Natural killer cell (primary cell): Measurements from ENCODE around the gene GALNT7. TPM values are rescaled to one million over a fixed set of nuclear protein-coding genes. Genes with fewer than 3 reads are reported as not detected.
A peak's percentile ranks its signal among the peaks of the same experiment; 100 is the strongest.

Experiments used
- ATAC-seq, 3 donors: fragments of 150-1000 bp in 2 of 3; fragments of 200-7000 bp in 1 of 3; cut with Tn5 transposase; 1 replicate in 1 of 3; 2 replicates in 2 of 3; pipeline ENCODE4 v1.10.0; 2021; ENCODE audit warnings: mild to moderate bottlenecking in 2 of 3, moderate library complexity in 2 of 3
- DNase-seq, 2 donors: peaks; one replicate each; pipeline versions ENCODE4 v3.0.0 to v3.0.0-alpha.2; 2013 to 2021; ENCODE audit warnings: mixed read lengths in 1 of 2
- H3K27ac ChIP-seq: one replicate; pipeline ENCODE4 v1.5.1; 2013; ENCODE audit warnings: mild to moderate bottlenecking, low read length
- H3K27me3 ChIP-seq: one replicate; pipeline ENCODE4 v1.6.1; 2013; ENCODE audit warnings: low read length; ENCODE audit not compliant: control insufficient read depth, insufficient read depth
- H3K36me3 ChIP-seq: one replicate; pipeline ENCODE4 v1.6.1; 2013; ENCODE audit warnings: low read length; ENCODE audit not compliant: control insufficient read depth, insufficient read depth
- H3K4me1 ChIP-seq: one replicate; pipeline ENCODE4 v1.6.1; 2013; ENCODE audit warnings: low read length; ENCODE audit not compliant: control insufficient read depth, insufficient read depth
- H3K4me3 ChIP-seq: one replicate; pipeline ENCODE4 v1.5.1; 2013; ENCODE audit warnings: low read length
- H3K9me3 ChIP-seq: one replicate; pipeline ENCODE4 v1.6.1; 2013; ENCODE audit warnings: low read length; ENCODE audit not compliant: control insufficient read depth, insufficient read depth
- H3K27ac Mint-ChIP-seq, 2 donors: one replicate each; pipeline ENCODE4 v1.8.0; 2022; ENCODE audit warnings: mild to moderate bottlenecking in 2 of 2, mixed read lengths in 2 of 2, moderate library complexity in 1 of 2
- H3K27me3 Mint-ChIP-seq, 2 donors: one replicate each; pipeline ENCODE4 v1.8.0; 2022; ENCODE audit warnings: low read depth in 2 of 2, mixed read lengths in 2 of 2
- H3K36me3 Mint-ChIP-seq: one replicate; pipeline ENCODE4 v1.8.0; 2022; ENCODE audit warnings: mixed read lengths
- H3K4me1 Mint-ChIP-seq, 2 donors: one replicate each; pipeline ENCODE4 v1.8.0; 2022; ENCODE audit warnings: mixed read lengths in 2 of 2
- H3K4me3 Mint-ChIP-seq: one replicate; pipeline ENCODE4 v1.8.0; 2022; ENCODE audit warnings: mild to moderate bottlenecking, moderate library complexity, mixed read lengths
- H3K9me3 Mint-ChIP-seq, 2 donors: one replicate each; pipeline ENCODE4 v1.8.0; 2022; ENCODE audit warnings: mixed read lengths in 2 of 2
- WGBS: methylation state at CpG from one replicate; pipeline ENCODE4 v1.1.7; 2013; ENCODE audit warnings: missing lambda C conversion rate; ENCODE audit not compliant: insufficient coverage; 5-methylcytosine and 5-hydroxymethylcytosine counted together
- intact Hi-C: fragments of 100-400 bp; cut with micrococcal nuclease; formaldehyde crosslinking; loops from one replicate; pipeline ENCODE4 v1.14.2; 2022
- total RNA-seq, 4 donors: library from RNA; stranded (reverse); fragments of 120-200 nt in 1 of 4; gene quantifications; one replicate each; pipeline versions ENCODE4 v1.2.3 to v1.2.4, GENCODE V29; 2013 to 2022
- TF ChIP-seq, protein P1 (sequence below): fragments of 200-600 bp; IDR thresholded peaks from one replicate; pipeline ENCODE4 v1.8.0; 2022; ENCODE audit warnings: antibody characterized with exemption

The GALNT7 gene
- total RNA-seq, 3 donors from 2014 or later (not counting 1 experiment from before 2014, with no cell fraction given) = 10.9 to 20.8 (median 15.6) TPM

DNA sequence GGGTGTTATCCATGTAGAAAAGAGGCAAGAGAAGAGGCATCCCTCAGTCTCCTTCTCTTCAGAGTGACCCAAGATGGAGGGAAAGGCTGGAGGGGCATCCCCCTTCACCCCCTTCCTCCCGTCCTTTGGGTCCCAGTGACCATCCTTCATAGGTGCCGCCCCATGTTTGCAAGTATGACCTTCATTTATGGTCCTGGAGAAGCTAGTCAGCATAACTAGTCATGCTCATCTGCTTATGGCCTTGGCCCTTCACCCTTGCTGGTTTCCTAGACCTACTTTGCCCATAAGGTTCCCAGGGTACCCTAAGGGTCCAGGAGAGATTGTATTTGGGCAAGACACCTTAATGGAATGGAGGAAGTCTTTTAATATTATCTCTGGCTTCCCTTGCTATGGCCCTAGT, 118.9 kb downstream of the GALNT7 start:
- TF ChIP-seq, protein P1, sequence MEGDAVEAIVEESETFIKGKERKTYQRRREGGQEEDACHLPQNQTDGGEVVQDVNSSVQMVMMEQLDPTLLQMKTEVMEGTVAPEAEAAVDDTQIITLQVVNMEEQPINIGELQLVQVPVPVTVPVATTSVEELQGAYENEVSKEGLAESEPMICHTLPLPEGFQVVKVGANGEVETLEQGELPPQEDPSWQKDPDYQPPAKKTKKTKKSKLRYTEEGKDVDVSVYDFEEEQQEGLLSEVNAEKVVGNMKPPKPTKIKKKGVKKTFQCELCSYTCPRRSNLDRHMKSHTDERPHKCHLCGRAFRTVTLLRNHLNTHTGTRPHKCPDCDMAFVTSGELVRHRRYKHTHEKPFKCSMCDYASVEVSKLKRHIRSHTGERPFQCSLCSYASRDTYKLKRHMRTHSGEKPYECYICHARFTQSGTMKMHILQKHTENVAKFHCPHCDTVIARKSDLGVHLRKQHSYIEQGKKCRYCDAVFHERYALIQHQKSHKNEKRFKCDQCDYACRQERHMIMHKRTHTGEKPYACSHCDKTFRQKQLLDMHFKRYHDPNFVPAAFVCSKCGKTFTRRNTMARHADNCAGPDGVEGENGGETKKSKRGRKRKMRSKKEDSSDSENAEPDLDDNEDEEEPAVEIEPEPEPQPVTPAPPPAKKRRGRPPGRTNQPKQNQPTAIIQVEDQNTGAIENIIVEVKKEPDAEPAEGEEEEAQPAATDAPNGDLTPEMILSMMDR = no peak
- peaks cover 19% of the 10 kb centered on the region for H3K36me3 Mint-ChIP-seq
- no peaks in the 10 kb centered on the region for H3K27me3 Mint-ChIP-seq
- intact Hi-C loops = no loop called here
- Histone ChIP-seq H3K27ac (no peak overlapping the region), H3K4me3 (no peak overlapping the region), H3K36me3 (no peaks in the 10 kb centered on the region), H3K9me3 (peaks cover 24% of the 10 kb centered on the region), H3K27me3 (no peaks in the 10 kb centered on the region), H3K4me1 (no peaks in the 10 kb centered on the region)
- WGBS = 98% methylated on average over 2 of the region's 2 CpGs
- ATAC-seq = no peak
- no peak overlapping the region for H3K27ac Mint-ChIP-seq
- no peak for DNase-seq
- no peak overlapping the region for H3K4me3 Mint-ChIP-seq
- peaks cover 0 to 4% of the 10 kb centered on the region in 2 donors for H3K9me3 Mint-ChIP-seq
- H3K4me1 Mint-ChIP-seq = peaks cover 10 to 17% of the 10 kb centered on the region in 2 donors

DNA sequence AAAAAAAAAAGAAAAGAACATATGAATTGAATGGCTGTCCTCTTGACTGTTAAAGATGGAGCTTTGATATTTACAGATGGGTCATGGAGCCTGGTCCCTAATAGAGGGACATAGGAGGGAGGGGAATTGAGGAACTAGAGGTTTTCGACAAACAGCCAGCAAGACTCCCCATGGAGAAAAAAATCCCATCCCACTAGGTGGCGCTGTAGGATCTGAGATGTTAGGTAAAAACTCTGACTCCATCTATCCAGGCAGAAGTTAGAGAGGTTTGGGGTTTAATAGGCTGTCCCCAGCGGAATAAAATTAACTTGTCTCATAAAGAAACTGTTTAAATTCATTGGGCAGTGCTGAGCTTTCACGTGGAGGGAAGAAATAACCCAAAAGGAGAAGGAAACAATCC, 119.7 kb downstream of the GALNT7 start:
- H3K4me3 Mint-ChIP-seq = no peak overlapping the region

DNA sequence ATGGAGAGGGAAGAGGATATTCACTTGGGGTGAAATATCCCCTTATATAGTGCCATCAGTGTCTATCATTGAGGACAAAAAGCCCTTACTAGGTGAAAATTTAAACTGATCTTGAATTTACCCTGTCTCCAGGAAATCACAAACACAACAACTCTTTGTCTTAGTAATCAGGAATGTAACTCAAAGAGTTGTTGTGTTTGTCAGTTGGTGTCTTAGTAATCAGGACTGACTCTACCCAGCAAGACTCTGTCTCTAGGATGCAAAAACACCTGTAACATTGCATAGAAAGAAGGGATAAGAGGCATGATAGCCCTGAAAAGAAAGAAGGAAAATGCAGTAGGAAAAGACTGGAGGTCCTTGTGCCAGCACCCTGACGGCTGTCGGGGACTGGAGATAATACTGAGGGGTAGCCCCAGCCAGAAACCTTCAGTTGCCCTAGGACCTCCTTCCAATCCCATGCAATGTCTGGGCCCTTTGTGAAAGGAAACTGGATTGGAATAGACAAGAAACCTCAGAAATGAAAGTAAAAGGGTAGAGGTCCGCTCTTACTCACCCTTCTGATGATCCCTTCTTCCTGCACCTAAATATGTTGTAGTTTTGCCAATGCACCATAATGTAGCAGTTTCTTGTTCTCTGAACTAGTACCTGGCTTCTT, 120.2 kb downstream of the GALNT7 start:
- ATAC-seq = no peak
- H3K27ac Mint-ChIP-seq = no peak overlapping the region
- Histone ChIP-seq H3K4me3 (no peak overlapping the region), H3K4me1 (no peaks in the 10 kb centered on the region), H3K27ac (no peak overlapping the region), H3K27me3 (no peaks in the 10 kb centered on the region), H3K36me3 (no peaks in the 10 kb centered on the region), H3K9me3 (peaks cover 16% of the 10 kb centered on the region)
- WGBS = 100% methylated on average over 3 of the region's 3 CpGs
- TF ChIP-seq, protein P1 = no peak
- H3K36me3 Mint-ChIP-seq = peaks cover 17% of the 10 kb centered on the region
- H3K9me3 Mint-ChIP-seq = peaks cover 0 to 4% of the 10 kb centered on the region in 2 donors
- peak overlapping the region; percentile 21 for H3K4me3 Mint-ChIP-seq
- DNase-seq = no peak
- no peaks in the 10 kb centered on the region for H3K27me3 Mint-ChIP-seq
- peaks cover 10 to 17% of the 10 kb centered on the region in 2 donors for H3K4me1 Mint-ChIP-seq
- intact Hi-C loops = loop anchor here (1.0 kb wide), 1 partner anchor 128 kb away; no protein-coding TSS in a partner anchor

More for the DNA sequence above, 119.7 kb downstream of the GALNT7 start:
- TF ChIP-seq, protein P1 = peak; percentile 44
- ATAC-seq (peak in 1 of 3 donors; percentile 68), DNase-seq (peak; percentile 29 to 79)
- peaks cover 19% of the 10 kb centered on the region for H3K36me3 Mint-ChIP-seq
- 94% methylated on average over 2 of the region's 4 CpGs for WGBS
- Histone ChIP-seq H3K9me3 (peaks cover 19% of the 10 kb centered on the region), H3K27me3 (no peaks in the 10 kb centered on the region), H3K4me3 (no peak overlapping the region), H3K36me3 (no peaks in the 10 kb centered on the region), H3K27ac (no peak overlapping the region), H3K4me1 (no peaks in the 10 kb centered on the region)
- no peaks in the 10 kb centered on the region for H3K27me3 Mint-ChIP-seq
- H3K4me1 Mint-ChIP-seq = peaks cover 10 to 17% of the 10 kb centered on the region in 2 donors
- no peak overlapping the region for H3K27ac Mint-ChIP-seq
- intact Hi-C loops = loop anchor here (1.0 kb wide), 1 partner anchor 129 kb away; no protein-coding TSS in a partner anchor
- peaks cover 0 to 4% of the 10 kb centered on the region in 2 donors for H3K9me3 Mint-ChIP-seq

DNA sequence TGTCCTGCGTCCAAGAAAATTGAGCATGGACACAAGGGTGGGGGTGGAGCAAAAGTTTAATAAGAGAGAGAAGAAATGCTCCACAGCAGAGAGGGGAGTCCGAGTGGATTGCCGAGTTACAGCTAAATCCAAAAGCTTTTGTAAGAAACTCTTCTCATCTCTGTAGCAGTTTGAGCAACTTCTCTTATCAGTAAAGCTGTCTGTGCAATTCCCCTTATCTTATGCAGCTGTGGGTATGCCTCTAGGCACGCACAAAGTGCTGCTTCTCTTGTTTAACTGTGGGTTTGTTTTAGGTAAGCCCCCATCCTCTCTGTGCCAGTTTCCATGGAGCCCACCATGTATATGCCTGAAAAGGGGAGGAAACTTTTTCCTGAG, 120.7 kb downstream of the GALNT7 start:
- Histone ChIP-seq H3K4me1 (no peaks in the 10 kb centered on the region), H3K27me3 (no peaks in the 10 kb centered on the region), H3K27ac (no peak overlapping the region), H3K9me3 (peaks cover 16% of the 10 kb centered on the region), H3K36me3 (no peaks in the 10 kb centered on the region), H3K4me3 (no peak overlapping the region)
- 80% methylated on average over 4 of the region's 4 CpGs for WGBS
- peaks cover 10 to 17% of the 10 kb centered on the region in 2 donors for H3K4me1 Mint-ChIP-seq
- no peak overlapping the region for H3K27ac Mint-ChIP-seq
- H3K4me3 Mint-ChIP-seq = peak overlapping the region; percentile 21
- DNase-seq (no peak), ATAC-seq (peak in 1 of 3 donors; percentile 21)
- peaks cover 12% of the 10 kb centered on the region for H3K36me3 Mint-ChIP-seq
- intact Hi-C loops = no loop called here
- H3K9me3 Mint-ChIP-seq = peaks cover 0 to 4% of the 10 kb centered on the region in 2 donors
- TF ChIP-seq, protein P1 = no peak
- H3K27me3 Mint-ChIP-seq = no peaks in the 10 kb centered on the region
